Stromal cell of bone marrow (primary cell): ENCODE measurements around the gene MYL5.
"Not testable (repeated sequence)": the region's sequence is repeated elsewhere in the genome, so short reads cannot be mapped to it uniquely, and the experiment has no call there.

ENCODE experiments used
- DNase-seq: peaks from one replicate; pipeline ENCODE4 v3.0.0-alpha.2; 2012; ENCODE audit warnings: low read depth

Gene MYL5

DNA sequence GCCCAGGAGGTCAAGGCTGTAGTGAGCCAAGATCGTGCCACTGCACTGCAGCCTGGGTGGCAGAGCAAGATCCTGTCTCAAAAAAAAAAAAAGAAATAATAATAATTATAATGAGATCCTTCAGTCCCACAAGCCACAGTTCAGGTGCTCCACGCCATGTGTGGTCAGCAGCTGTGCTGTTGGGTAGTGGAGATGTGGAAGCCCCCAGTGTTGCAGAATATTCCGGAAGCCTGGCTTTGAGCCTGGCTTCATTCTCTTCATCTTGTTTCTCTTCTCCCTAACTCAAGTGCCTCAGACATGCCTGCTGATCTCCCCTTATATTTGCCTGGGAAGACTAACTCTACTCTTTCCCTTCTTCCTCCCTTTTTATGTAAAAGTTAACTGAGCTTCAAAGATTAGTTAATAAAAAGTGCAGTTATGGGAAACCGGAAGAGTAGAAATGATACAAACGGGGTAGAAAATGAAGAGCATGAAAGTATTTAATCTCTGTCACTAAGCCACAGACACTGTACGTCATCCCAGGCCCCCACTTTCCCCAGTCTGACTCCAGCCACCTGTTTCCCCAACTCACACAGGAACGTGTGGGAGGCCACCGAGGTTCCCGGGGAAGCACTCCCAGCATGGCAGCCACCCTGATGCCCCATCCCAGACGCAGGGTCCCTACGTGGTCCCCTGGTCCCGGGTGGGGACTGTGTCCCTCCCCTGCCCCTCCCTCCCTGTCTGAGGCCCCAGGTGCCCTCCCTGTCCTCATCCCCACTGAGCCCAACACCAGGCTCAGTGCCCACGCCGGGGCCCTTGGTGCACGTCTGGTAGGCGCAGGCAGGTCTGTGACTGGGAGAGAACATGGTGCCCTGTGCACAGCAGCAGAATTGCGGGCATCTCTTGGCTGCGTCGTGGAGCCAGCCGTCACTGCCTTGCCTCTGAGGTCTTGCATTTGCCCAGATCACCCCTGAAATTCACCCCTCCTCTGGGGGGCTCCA lies 55.3 kb downstream of the MYL5 start:
- DNase-seq = no peak

DNA sequence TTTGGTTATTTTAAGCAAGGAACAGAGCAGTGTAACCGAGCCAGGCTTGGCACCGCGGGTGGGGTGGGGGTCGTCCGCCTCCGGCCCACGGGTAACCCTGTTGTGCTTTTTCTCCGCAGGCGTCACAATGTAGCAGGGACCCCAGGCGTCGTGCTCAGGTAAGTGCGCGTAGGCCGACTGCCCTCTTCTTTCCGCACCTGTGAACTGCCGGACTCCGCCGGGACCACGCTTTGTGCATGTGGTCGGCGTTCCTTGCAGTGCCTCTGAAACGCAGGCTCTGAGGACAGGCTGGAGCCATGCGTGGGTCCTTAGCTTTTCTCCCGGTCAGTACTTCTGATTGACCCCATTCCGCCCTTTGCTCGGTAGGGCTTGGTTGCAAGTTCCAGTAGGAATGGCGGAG lies 56.2 kb downstream of the MYL5 start:
- no peak for DNase-seq

DNA sequence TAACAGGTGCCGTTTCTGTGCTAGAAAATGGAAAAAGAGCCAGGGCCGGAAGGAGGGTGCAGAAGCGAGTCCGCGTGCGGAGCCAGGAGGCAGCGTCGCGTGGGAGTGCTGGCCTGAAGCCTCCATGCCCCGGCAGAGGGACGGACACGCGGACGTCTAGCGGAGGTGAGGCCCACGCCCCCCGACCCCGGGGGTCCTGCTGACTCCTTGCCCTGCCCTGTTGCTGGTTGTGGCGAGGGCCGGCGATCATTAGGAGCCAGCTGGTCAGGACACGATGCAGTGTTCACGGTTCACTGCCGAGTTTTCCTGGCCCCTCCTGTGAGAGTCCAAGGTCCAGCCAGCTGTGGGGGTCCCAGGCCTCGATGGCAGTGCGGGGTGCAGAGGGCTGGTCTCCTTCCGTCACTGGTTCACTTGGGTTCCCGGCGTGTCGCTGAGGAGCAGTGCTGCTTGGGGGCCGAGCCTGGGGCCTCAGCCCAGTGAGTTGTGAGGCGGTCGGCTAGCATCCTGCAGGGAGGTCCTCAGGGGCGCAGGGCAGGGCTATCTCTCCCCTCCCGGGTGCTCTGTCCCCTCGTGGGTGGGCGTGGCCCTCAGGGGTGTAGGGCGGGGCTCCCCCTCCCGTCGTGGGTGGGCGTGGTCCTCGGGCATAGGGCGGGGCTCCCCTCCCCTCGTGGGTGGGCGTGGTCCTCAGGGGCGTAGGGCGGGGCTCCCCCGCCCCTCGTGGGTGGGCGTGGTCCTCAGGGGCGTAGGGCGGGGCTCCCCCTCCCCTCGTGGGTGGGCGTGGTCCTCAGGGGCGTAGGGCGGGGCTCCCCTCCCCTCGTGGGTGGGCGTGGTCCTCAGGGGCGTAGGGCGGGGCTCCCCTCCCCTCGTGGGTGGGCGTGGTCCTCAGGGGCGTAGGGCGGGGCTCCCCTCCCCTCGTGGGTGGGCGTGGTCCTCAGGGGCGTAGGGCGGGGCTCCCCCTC lies 56.9 kb downstream of the MYL5 start:
- not testable (repeated sequence) for DNase-seq
